Measurements from ENCODE around the gene IGF2BP2. TPM values are rescaled to one million over a fixed set of nuclear protein-coding genes. Genes with fewer than 3 reads are reported as not detected.

IGF2BP2 gene
- total and polyA plus RNA-seq, 2 donors (not counting 1 experiment from before 2014, with no cell fraction given) = 0.01 TPM; not detected in 1

DNA sequence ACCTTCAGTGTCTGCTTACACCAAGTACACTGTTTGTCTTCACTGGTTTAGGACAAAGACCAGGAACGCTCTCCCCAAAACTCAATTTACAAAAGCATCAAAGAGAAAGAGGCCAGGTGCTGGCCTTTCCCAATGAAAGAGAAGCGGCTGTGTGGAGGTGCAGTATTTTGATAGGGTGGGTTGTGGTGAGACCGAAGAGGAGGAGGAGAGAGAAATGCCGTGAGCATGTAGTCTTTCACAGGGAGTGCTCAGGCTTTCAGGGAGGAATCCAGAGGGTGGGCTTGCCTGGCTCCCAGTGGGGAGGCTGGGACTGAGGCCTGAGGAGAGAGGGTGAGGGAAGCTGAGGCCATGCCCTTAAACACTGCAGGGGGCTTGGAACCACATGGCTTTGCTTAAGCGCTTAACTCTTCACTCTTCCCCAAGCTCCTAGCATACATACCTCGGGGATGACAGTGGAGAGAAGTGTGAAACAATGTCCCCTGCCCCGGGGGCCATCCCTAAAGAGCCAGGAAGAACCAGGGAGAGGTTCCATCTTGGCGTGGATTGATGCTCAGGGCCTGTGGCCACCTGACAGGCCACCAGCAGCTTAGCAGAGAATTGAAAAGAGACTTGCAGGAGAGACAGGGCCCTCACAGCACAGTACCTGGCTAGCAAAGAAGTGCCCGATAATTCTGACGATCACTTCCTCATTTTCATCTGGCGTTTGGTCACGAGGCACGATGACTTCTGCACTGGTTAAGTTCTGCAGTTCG, 178.3 kb downstream of the IGF2BP2 start:
- Mint-ChIP-seq H3K27me3 (no peaks in the 10 kb centered on the region), H3K27ac (no peak overlapping the region), H3K9me3 (ENCODE audit: insufficient read depth) (no peaks in the 10 kb centered on the region), H3K4me3 (peak overlapping the region; percentile 37), H3K4me1 (peaks cover 9% of the 10 kb centered on the region)
- ChIA-PET CTCF (no interaction called here), POLR2A (no interaction called here)
- 57% methylated on average over 13 of the region's 14 CpGs for WGBS (ENCODE audit: insufficient coverage)
- intact Hi-C loops (cut with micrococcal nuclease) = no loop called here
- Histone ChIP-seq H3K9ac (ENCODE audit: low read length) (no peak overlapping the region), H3K4me2 (replicated peaks; ENCODE audit: low read depth, low read length, poor library complexity, severe bottlenecking) (peak overlapping the region; percentile 54), H3K79me2 (ENCODE audit: control insufficient read depth, insufficient read depth, low read length) (no peaks in the 10 kb centered on the region), H3K36me3 (replicated peaks in 1 of 2; ENCODE audit: control extremely low read depth in 1 of 2, control insufficient read depth in 1 of 2, extremely low read depth in 1 of 2, insufficient read depth in 2 of 2, low read length in 1 of 2) (no peaks in the 10 kb centered on the region), H3K27ac (ENCODE audit: low read length in 2 of 2) (no peak overlapping the region), H2AFZ (ENCODE audit: insufficient read depth, low read depth, low read length, poor library complexity, severe bottlenecking) (peak overlapping the region; percentile 71), H3K27me3 (replicated peaks in 1 of 4; ENCODE audit: control extremely low read depth in 1 of 4, control insufficient read depth in 3 of 4, insufficient read depth in 4 of 4, low read length in 3 of 4) (no peaks in the 10 kb centered on the region), H4K20me1 (ENCODE audit: control insufficient read depth, insufficient read depth, low read length, poor library complexity, severe bottlenecking) (no peaks in the 10 kb centered on the region), H3K4me3 (ENCODE audit: control extremely low read depth in 1 of 5, extremely low read depth in 1 of 5, insufficient read depth in 1 of 5, low read depth in 2 of 5, low read length in 4 of 5) (no peak overlapping the region), H3K4me1 (ENCODE audit: control insufficient read depth in 2 of 2, insufficient read depth in 2 of 2, low read length in 2 of 2) (peaks cover 0 to 11% of the 10 kb centered on the region in 2 donors), H3K9me3 (ENCODE audit: control extremely low read depth in 1 of 3, control insufficient read depth in 2 of 3, insufficient read depth in 1 of 3, low read length in 2 of 3) (peaks cover 0 to 8% (median 0%) of the 10 kb centered on the region in 3 donors)
- DNase-seq = peak; percentile 64
- TF ChIP-seq, protein P1, sequence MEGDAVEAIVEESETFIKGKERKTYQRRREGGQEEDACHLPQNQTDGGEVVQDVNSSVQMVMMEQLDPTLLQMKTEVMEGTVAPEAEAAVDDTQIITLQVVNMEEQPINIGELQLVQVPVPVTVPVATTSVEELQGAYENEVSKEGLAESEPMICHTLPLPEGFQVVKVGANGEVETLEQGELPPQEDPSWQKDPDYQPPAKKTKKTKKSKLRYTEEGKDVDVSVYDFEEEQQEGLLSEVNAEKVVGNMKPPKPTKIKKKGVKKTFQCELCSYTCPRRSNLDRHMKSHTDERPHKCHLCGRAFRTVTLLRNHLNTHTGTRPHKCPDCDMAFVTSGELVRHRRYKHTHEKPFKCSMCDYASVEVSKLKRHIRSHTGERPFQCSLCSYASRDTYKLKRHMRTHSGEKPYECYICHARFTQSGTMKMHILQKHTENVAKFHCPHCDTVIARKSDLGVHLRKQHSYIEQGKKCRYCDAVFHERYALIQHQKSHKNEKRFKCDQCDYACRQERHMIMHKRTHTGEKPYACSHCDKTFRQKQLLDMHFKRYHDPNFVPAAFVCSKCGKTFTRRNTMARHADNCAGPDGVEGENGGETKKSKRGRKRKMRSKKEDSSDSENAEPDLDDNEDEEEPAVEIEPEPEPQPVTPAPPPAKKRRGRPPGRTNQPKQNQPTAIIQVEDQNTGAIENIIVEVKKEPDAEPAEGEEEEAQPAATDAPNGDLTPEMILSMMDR (IDR thresholded peaks at IDR 0.05) = no peak
- TF ChIP-seq EZH2 (IDR thresholded peaks at IDR 0.05; ENCODE audit: borderline replicate concordance, insufficient read depth, low read depth, low read length, poor library complexity, severe bottlenecking) = no peak
- ATAC-seq (ENCODE audit: low read depth) = peak; percentile 54

DNA sequence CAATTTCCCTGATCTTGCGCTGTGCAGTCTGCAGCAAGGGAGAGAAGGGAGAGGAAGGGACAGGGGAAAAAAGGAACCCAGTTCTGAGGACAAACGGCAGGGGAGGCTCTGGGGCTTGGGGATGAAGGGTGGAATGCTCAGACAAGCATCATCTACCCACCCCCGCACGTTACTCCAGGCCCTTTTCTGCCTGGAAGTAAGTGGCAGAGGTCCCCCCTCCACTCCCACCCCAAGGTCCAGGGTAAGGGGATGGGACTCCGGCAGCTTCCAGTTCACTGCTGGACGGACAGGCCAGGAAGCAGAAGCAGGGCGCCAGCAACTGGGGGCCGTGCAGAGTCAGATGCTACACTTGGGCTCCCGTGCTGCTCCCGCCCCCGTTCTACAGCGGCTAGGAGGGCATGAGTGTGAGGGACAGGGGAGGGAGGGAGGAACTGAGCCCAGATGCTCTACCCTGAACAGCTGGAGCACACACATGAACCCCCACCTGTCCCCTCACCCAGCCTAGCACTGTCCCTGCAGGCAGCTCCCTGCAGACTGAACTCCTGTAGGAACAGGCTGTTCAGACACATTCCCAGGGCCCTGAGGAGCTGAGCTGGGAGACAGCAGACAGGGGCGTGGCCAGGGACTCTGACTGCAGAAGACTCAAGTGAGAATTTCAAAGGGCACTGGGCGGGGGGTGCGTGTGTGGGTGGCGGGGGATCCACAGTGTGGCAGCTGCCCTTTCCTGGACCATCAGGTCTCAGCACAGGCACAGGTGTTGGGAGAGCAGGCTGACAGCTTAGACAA, 179.1 kb downstream of the IGF2BP2 start:
- no peak overlapping the region for H3K9ac ChIP-seq (ENCODE audit: low read length)
- no peak overlapping the region for H2AFZ ChIP-seq (ENCODE audit: insufficient read depth, low read depth, low read length, poor library complexity, severe bottlenecking)
- POLR2A ChIA-PET = no interaction called here
- TF ChIP-seq, protein P1 (IDR thresholded peaks at IDR 0.05) = no peak
- TF ChIP-seq EZH2 (IDR thresholded peaks at IDR 0.05; ENCODE audit: borderline replicate concordance, insufficient read depth, low read depth, low read length, poor library complexity, severe bottlenecking) = no peak
- no peaks in the 10 kb centered on the region for H3K79me2 ChIP-seq (ENCODE audit: control insufficient read depth, insufficient read depth, low read length)
- H3K4me3 ChIP-seq (ENCODE audit: control extremely low read depth in 1 of 5, extremely low read depth in 1 of 5, insufficient read depth in 1 of 5, low read depth in 2 of 5, low read length in 4 of 5) = no peak overlapping the region
- ATAC-seq (ENCODE audit: low read depth) (no peak), DNase-seq (no peak)
- H3K4me1 Mint-ChIP-seq = peaks cover 9% of the 10 kb centered on the region
- H3K27ac ChIP-seq (ENCODE audit: low read length in 2 of 2) = no peak overlapping the region
- peaks cover 0 to 11% of the 10 kb centered on the region in 2 donors for H3K4me1 ChIP-seq (ENCODE audit: control insufficient read depth in 2 of 2, insufficient read depth in 2 of 2, low read length in 2 of 2)
- no peaks in the 10 kb centered on the region for H4K20me1 ChIP-seq (ENCODE audit: control insufficient read depth, insufficient read depth, low read length, poor library complexity, severe bottlenecking)
- no peaks in the 10 kb centered on the region for H3K27me3 ChIP-seq (replicated peaks in 1 of 4; ENCODE audit: control extremely low read depth in 1 of 4, control insufficient read depth in 3 of 4, insufficient read depth in 4 of 4, low read length in 3 of 4)
- CTCF ChIA-PET = no interaction called here
- H3K4me3 Mint-ChIP-seq = no peak overlapping the region
- no peak overlapping the region for H3K4me2 ChIP-seq (replicated peaks; ENCODE audit: low read depth, low read length, poor library complexity, severe bottlenecking)
- WGBS (ENCODE audit: insufficient coverage) = 85% methylated on average over 10 of the region's 16 CpGs
- H3K27ac Mint-ChIP-seq = no peak overlapping the region
- H3K27me3 Mint-ChIP-seq = no peaks in the 10 kb centered on the region
- H3K9me3 Mint-ChIP-seq (ENCODE audit: insufficient read depth) = no peaks in the 10 kb centered on the region
- no peaks in the 10 kb centered on the region for H3K36me3 ChIP-seq (replicated peaks in 1 of 2; ENCODE audit: control extremely low read depth in 1 of 2, control insufficient read depth in 1 of 2, extremely low read depth in 1 of 2, insufficient read depth in 2 of 2, low read length in 1 of 2)
- intact Hi-C loops (cut with micrococcal nuclease) = no loop called here
- H3K9me3 ChIP-seq (ENCODE audit: control extremely low read depth in 1 of 3, control insufficient read depth in 2 of 3, insufficient read depth in 1 of 3, low read length in 2 of 3) = peaks cover 0 to 8% (median 0%) of the 10 kb centered on the region in 3 donors
